H9 (cell line): Measurements from ENCODE around the gene LY6G5C. TPM values are rescaled to one million over a fixed set of nuclear protein-coding genes. Genes with fewer than 3 reads are reported as not detected.

Experiments
- DNase-seq: peaks from one replicate; pipeline ENCODE4 v3.0.0-alpha.2; 2017
- H2AFZ ChIP-seq: one replicate; pipeline ENCODE4 v1.6.1; 2013; ENCODE audit warnings: mild to moderate bottlenecking, low read length, control low read depth, moderate library complexity
- H2AK5ac ChIP-seq: 2 replicates; pipeline ENCODE4 v1.6.1; 2013; ENCODE audit warnings: low read length, control low read depth, mixed read lengths; ENCODE audit not compliant: insufficient read length
- H2BK120ac ChIP-seq: one replicate; pipeline ENCODE4 v1.6.1; 2013; ENCODE audit warnings: low read depth, mild to moderate bottlenecking, low read length, control low read depth, inconsistent platforms; ENCODE audit not compliant: poor library complexity, severe bottlenecking
- H2BK12ac ChIP-seq: 2 replicates; pipeline ENCODE4 v1.6.1; 2013; ENCODE audit warnings: low read length, control low read depth, mixed read lengths, low read depth; ENCODE audit not compliant: insufficient read length
- H2BK15ac ChIP-seq: 2 replicates; pipeline ENCODE4 v1.6.1; 2013; ENCODE audit warnings: low read depth, low read length, control low read depth
- H2BK20ac ChIP-seq: one replicate; pipeline ENCODE4 v1.6.1; 2013; ENCODE audit warnings: low read depth, mild to moderate bottlenecking, low read length, control low read depth, inconsistent platforms; ENCODE audit not compliant: poor library complexity, severe bottlenecking
- H2BK5ac ChIP-seq: 2 replicates; pipeline ENCODE4 v1.6.1; 2013; ENCODE audit warnings: low read length, control low read depth, mixed read lengths; ENCODE audit not compliant: insufficient read length
- H3K14ac ChIP-seq: 2 replicates; pipeline ENCODE4 v1.6.1; 2013; ENCODE audit warnings: low read length, control low read depth; ENCODE audit not compliant: insufficient read depth
- H3K18ac ChIP-seq: 2 replicates; pipeline ENCODE4 v1.6.1; 2013; ENCODE audit warnings: low read depth, mild to moderate bottlenecking, mixed read lengths, low read length, control low read depth; ENCODE audit not compliant: insufficient read length
- H3K23ac ChIP-seq: 2 replicates; pipeline ENCODE4 v1.6.1; 2013; ENCODE audit warnings: low read length, control low read depth, mixed read lengths, low read depth; ENCODE audit not compliant: insufficient read length
- H3K23me2 ChIP-seq: 2 replicates; pipeline ENCODE4 v1.6.1; 2013; ENCODE audit warnings: low read depth, mild to moderate bottlenecking, mixed read lengths, low read length, control low read depth; ENCODE audit not compliant: insufficient read length, poor library complexity, severe bottlenecking
- H3K27ac ChIP-seq: 2 replicates; pipeline ENCODE4 v1.5.1; 2013; ENCODE audit warnings: low read length, control low read depth, mixed read lengths, low read depth; ENCODE audit not compliant: insufficient read length
- H3K27me3 ChIP-seq: 2 replicates; pipeline ENCODE4 v1.6.1; 2013; ENCODE audit warnings: low read length, control low read depth, inconsistent platforms; ENCODE audit not compliant: insufficient read depth
- H3K4ac ChIP-seq: 2 replicates; pipeline ENCODE4 v1.6.1; 2013; ENCODE audit warnings: low read depth, mild to moderate bottlenecking, control low read depth, inconsistent platforms, low read length, moderate library complexity
- H3K4me1 ChIP-seq: 2 replicates; pipeline ENCODE4 v1.6.1; 2013; ENCODE audit warnings: low read length, control low read depth, inconsistent platforms; ENCODE audit not compliant: insufficient read depth
- H3K4me2 ChIP-seq: 2 replicates; pipeline ENCODE4 v1.6.1; 2013; ENCODE audit warnings: low read length, control low read depth, mixed read lengths; ENCODE audit not compliant: insufficient read length, insufficient read depth
- H3K56ac ChIP-seq: 2 replicates; pipeline ENCODE4 v1.6.1; 2013; ENCODE audit warnings: low read depth, mild to moderate bottlenecking, mixed read lengths, low read length, control low read depth; ENCODE audit not compliant: insufficient read length
- H3K79me1 ChIP-seq: 2 replicates; pipeline ENCODE4 v1.6.1; 2013; ENCODE audit warnings: low read depth, mild to moderate bottlenecking, moderate library complexity, low read length, control low read depth, inconsistent platforms; ENCODE audit not compliant: insufficient read depth, poor library complexity, severe bottlenecking
- H3K79me2 ChIP-seq: 2 replicates; pipeline ENCODE4 v1.6.1; 2013; ENCODE audit warnings: low read length, control low read depth, inconsistent platforms; ENCODE audit not compliant: insufficient read depth
- H3K9ac ChIP-seq: 2 replicates; pipeline ENCODE4 v1.6.1; 2013; ENCODE audit warnings: low read length, control low read depth, mixed read lengths; ENCODE audit not compliant: insufficient read length; ENCODE audit errors: extremely low read depth
- H3K9me3 ChIP-seq: one replicate; pipeline ENCODE4 v1.6.1; 2013; ENCODE audit warnings: low read depth, low read length, inconsistent platforms; ENCODE audit not compliant: control insufficient read depth
- H3T11ph ChIP-seq: one replicate; pipeline ENCODE4 v1.6.1; 2013; ENCODE audit warnings: mild to moderate bottlenecking, low read length, control low read depth, inconsistent platforms
- H4K20me1 ChIP-seq: one replicate; pipeline ENCODE4 v1.6.1; 2013; ENCODE audit not compliant: control insufficient read depth, insufficient read length, insufficient read depth
- H4K5ac ChIP-seq: 2 replicates; pipeline ENCODE4 v1.6.1; 2013; ENCODE audit warnings: low read depth, mild to moderate bottlenecking, mixed read lengths, low read length, control low read depth; ENCODE audit not compliant: insufficient read length
- H4K8ac ChIP-seq: replicated peaks from 2 replicates; pipeline ENCODE4 v1.6.1; 2013; ENCODE audit warnings: low read length, control low read depth, mixed read lengths, low read depth; ENCODE audit not compliant: insufficient read length
- H4K91ac ChIP-seq: 2 replicates; pipeline ENCODE4 v1.6.1; 2013; ENCODE audit warnings: low read depth, mild to moderate bottlenecking, moderate library complexity, mixed read lengths, low read length, control low read depth; ENCODE audit not compliant: insufficient read length
- H3K27ac Mint-ChIP-seq, 3 experiments: 2 replicates in 2 of 3; 3 replicates in 1 of 3; pipeline ENCODE4 v1.8.0; 2020 to 2021; ENCODE audit warnings: mixed read lengths in 3 of 3, mild to moderate bottlenecking in 1 of 3, moderate library complexity in 1 of 3
- H3K27me3 Mint-ChIP-seq: 2 replicates; pipeline ENCODE4 v1.8.0; 2021; ENCODE audit warnings: low read depth, mild to moderate bottlenecking, moderate library complexity, mixed read lengths
- H3K36me3 Mint-ChIP-seq, 3 experiments: 2 replicates in 2 of 3; 3 replicates in 1 of 3; pipeline ENCODE4 v1.8.0; 2020 to 2021; ENCODE audit warnings: low read depth in 3 of 3, mixed read lengths in 3 of 3; ENCODE audit not compliant: insufficient read depth in 1 of 3
- H3K4me1 Mint-ChIP-seq, 2 experiments: 2 replicates each; pipeline ENCODE4 v1.8.0; 2020; ENCODE audit warnings: mixed read lengths in 2 of 2
- H3K4me3 Mint-ChIP-seq, 2 experiments: 2 replicates in 1 of 2; 3 replicates in 1 of 2; pipeline ENCODE4 v1.8.0; 2020 to 2021; ENCODE audit warnings: mild to moderate bottlenecking in 2 of 2, mixed read lengths in 2 of 2, moderate library complexity in 1 of 2
- H3K9me3 Mint-ChIP-seq, 2 experiments: 2 replicates in 1 of 2; 3 replicates in 1 of 2; pipeline ENCODE4 v1.8.0; 2020; ENCODE audit warnings: mild to moderate bottlenecking in 2 of 2, mixed read lengths in 2 of 2, moderate library complexity in 1 of 2
- WGBS: extraction: QIAGEN DNeasy Blood & Tissue Kit; methylation state at CpG from one replicate; pipeline ENCODE4 v1.1.7; 2013; ENCODE audit warnings: missing lambda C conversion rate, low lambda C conversion rate, mixed read lengths; ENCODE audit not compliant: insufficient read length; ENCODE audit errors: extremely low coverage; 5-methylcytosine and 5-hydroxymethylcytosine counted together
- total RNA-seq: library from RNA; stranded (reverse); gene quantifications from 2 replicates; pipeline ENCODE4 v1.2.1, GENCODE V29; 2021
- TF ChIP-seq, protein P1 (sequence below): fragments of 200-600 bp; sonication (generic); conservative IDR thresholded peaks from 3 replicates; pipeline ENCODE4 v1.8.0; 2021; ENCODE audit warnings: antibody characterized with exemption, mild to moderate bottlenecking

LY6G5C gene
- total RNA-seq, 1 experiment from 2014 or later: 2.2 TPM

DNA sequence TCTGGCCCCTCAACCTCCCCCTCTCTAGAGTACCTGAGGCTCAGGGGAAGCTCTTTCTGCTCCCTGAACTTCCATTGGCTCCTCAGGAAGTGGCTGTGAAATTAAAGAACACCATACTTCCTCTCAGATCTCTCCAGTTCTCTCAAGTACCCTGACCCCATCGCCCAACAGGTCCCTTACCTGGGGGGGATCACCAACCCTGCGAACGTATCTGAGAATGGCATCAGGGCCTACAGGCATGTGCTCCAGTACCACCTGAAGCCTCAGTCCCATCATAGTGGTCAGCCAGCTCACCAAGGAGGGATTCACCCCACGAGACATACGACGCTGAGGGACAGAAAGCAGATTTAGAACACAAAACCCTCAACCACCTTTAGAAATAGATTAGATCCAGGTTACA is 40.3 kb downstream of the LY6G5C start:
- Mint-ChIP-seq H3K27me3 (no peaks in the 10 kb centered on the region), H3K4me1 (no peaks in the 10 kb centered on the region), H3K9me3 (no peaks in the 10 kb centered on the region), H3K36me3 (peaks cover 48 to 89% (median 82%) of the 10 kb centered on the region in 3 experiments), H3K4me3 (no peak overlapping the region), H3K27ac (no peak overlapping the region; a peak in 1 of 7 replicates)
- Histone ChIP-seq H2BK5ac (no peak overlapping the region), H4K20me1 (peaks cover 2% of the 10 kb centered on the region), H4K5ac (no peak overlapping the region), H2BK12ac (no peak overlapping the region), H3K9me3 (no peaks in the 10 kb centered on the region), H2BK20ac (no peak overlapping the region), H3K9ac (no peak overlapping the region), H4K91ac (no peak overlapping the region), H3K4ac (no peak overlapping the region), H3K23me2 (no peaks in the 10 kb centered on the region), H3T11ph (no peak overlapping the region), H4K8ac (no peak overlapping the region), H3K79me1 (no peaks in the 10 kb centered on the region), H3K18ac (no peak overlapping the region), H3K23ac (no peak overlapping the region), H3K27me3 (no peaks in the 10 kb centered on the region), H3K27ac (no peak overlapping the region), H2AFZ (no peak overlapping the region), H2AK5ac (no peak overlapping the region), H2BK15ac (no peak overlapping the region), H3K4me2 (no peak overlapping the region), H3K14ac (no peak overlapping the region), H2BK120ac (no peak overlapping the region), H3K56ac (no peak overlapping the region), H3K79me2 (no peaks in the 10 kb centered on the region), H3K4me1 (no peaks in the 10 kb centered on the region)
- TF ChIP-seq, protein P1, sequence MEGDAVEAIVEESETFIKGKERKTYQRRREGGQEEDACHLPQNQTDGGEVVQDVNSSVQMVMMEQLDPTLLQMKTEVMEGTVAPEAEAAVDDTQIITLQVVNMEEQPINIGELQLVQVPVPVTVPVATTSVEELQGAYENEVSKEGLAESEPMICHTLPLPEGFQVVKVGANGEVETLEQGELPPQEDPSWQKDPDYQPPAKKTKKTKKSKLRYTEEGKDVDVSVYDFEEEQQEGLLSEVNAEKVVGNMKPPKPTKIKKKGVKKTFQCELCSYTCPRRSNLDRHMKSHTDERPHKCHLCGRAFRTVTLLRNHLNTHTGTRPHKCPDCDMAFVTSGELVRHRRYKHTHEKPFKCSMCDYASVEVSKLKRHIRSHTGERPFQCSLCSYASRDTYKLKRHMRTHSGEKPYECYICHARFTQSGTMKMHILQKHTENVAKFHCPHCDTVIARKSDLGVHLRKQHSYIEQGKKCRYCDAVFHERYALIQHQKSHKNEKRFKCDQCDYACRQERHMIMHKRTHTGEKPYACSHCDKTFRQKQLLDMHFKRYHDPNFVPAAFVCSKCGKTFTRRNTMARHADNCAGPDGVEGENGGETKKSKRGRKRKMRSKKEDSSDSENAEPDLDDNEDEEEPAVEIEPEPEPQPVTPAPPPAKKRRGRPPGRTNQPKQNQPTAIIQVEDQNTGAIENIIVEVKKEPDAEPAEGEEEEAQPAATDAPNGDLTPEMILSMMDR: no peak
- DNase-seq: no peak
- no CpG with 5 or more reads among the region's 6 CpGs for WGBS
